Measurements from ENCODE around the gene DCC. TPM values are rescaled to one million over a fixed set of nuclear protein-coding genes. Genes with fewer than 3 reads are reported as not detected.

Gene DCC
- total RNA-seq, 1 experiment from 2014 or later = not detected

DNA sequence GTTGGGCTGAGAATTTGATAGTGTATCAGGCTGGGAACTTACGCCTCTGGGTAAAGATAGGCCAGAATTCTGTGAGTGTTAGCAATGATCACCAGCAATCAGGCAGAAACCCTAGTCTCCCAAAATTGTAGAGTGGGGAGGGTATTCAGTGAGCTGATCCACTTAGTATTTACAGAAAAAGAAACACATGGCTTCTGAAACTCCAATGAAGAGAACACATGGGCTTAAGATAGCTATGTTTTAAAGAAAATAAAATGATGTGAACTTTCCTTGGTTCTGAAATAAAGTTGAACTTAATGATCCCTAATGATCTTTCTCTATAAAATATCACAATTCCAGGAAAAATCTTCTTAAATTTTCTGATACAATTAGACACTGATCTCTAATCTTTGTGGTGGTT is 472.8 kb downstream of the DCC start:
- no peak for DNase-seq (ENCODE audit: low read depth)

DNA sequence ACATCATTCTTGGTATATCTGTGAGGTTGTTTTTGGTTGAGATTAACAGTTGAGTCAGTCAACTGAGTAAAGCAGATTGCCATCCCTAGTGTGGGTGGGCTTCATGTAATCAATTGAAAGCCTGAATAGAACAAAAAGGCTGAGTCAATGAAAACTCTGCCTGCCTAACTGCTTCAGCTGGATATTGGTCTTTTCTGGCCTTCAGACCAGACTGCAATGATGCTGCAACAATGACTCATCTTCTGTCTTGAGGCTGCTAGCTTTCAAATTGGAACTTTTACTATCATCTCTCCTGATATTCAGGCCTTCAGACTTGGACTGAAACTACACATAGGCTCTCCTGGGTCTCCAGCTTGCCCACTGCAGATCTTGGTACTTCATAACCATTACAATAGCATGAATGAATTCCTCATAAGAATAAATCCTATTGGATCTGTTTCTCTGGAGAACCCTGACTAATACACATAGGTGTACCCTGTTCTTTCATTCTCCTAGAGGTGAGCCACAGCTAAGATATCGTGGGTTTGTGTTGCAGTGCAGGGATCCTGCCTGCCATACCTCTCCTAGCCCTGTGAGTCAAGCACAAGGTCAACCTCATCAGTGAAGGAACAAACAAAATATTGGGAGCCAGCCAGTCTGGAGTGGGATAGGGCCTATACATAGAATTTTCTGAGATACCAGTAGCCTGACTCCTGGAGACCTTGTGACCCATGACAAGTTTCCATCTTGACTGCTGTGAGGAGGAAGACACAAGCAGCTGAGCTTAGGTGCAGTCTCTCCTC is 473.8 kb downstream of the DCC start:
- no peak for DNase-seq (ENCODE audit: low read depth)

DNA sequence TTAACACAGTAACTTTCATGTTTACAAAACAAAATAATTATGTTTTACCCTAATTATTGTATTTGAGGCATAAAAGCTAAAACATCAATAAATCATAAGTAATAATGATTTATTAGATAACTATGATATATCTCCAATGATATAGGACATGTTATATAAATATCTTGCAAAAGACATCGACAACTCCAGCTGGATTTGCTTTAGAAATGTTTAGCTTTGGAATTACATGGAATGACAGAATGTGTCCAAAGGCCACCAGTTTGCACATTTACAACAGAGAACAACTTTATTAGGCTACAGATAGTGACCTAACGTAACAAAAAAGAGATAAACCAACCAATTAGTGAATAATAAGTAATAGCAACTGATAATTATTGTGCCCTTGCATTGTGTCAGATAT is 475.7 kb downstream of the DCC start:
- DNase-seq (ENCODE audit: low read depth) = no peak

- no peak for DNase-seq (ENCODE audit: low read depth)
Observed at GRCh38 chr18:52816121-52816520, 476.1 kb downstream of the DCC start.

GRCh38 chr18:52822160-52822559 is 482.2 kb downstream of the DCC start:
- no peak for DNase-seq (ENCODE audit: low read depth)

DNA sequence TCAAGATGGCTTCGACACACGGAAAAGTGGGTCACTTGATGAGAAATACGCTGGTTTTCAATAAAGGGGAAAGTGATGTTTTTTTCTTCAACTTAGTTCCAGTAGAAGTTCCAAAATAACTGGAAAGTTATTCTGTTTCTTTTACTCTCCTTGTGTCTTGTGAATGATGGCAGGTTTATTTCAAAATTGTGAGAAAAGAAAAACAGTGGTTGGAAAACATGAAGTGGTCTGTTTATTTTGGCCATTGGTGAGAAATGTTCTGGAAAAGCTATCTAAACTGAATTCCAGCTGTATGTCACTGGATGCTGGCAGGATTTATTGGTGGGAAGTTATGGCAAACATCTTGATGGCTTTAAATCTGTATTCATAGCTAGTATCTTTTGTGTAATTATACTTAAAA is 484.1 kb downstream of the DCC start:
- DNase-seq (ENCODE audit: low read depth) = no peak

DNA sequence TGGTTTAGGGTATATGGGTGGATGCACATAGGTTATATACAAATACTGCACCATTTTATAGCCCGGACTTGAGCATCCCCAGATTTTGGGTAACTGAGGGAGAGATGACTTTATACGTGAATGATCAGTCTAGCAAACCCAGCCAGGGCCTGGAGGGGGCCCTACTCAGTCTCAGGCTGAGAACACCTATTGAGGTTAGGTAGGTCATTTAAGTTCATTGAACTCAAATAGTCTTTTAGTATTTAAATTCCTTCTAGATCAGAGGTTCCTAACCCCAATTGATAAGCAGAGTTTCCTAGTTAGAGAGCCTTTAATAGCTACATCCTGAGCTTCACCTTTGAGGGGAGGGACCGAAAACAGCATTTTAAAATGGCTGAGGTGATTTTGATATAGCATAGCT is 487.0 kb downstream of the DCC start:
- DNase-seq (ENCODE audit: low read depth) = no peak

- no peak for DNase-seq (ENCODE audit: low read depth)
Observed at GRCh38 chr18:52829320-52829719, 489.3 kb downstream of the DCC start.

DNA sequence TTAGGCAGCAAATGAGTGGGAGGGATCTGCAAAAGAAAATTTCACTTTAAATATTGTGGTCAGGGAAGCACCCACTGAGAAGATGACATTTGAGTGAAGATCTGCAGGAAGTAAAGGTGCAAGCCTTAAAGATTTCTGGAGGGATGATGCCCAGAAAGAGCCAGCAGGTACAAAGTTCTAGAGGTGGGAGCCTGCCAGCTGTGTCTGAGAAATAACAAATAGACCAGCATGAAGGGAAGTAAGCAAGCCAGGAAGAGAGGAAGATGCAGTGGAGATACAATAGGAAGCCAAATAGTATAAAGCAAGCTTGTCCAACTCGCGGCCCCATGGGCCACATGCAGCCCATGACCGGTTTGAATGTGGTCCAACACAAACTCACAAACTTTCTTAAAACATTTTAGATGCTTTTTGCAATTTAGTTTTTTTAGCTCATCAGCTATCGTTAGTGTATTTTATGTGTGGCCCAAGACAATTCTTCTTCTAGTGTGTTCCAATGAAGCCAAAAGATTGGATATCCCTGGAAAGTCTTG is 489.9 kb downstream of the DCC start:
- no peak for DNase-seq (ENCODE audit: low read depth)

DNA sequence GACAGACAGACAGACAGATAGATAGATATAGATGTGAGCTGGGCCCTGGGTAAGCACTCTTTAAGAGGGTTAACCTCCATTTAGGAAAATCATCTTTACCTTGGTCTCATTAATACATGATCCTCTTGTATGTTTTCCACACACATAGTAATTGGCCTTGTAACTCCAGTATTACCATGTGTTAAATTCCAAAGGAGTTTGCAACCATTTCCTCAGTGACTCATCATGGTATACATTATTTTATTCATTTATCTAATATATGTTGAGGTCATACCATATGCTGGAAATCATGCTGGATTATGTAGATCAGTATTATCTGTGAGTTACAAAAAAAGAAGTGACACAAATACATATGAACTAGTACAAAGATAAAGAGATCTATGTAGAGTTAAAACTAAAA is 504.3 kb downstream of the DCC start:
- DNase-seq (ENCODE audit: low read depth) = no peak

GRCh38 chr18:52845036-52845435 is 505.0 kb downstream of the DCC start:
- DNase-seq (ENCODE audit: low read depth) = no peak

DNA sequence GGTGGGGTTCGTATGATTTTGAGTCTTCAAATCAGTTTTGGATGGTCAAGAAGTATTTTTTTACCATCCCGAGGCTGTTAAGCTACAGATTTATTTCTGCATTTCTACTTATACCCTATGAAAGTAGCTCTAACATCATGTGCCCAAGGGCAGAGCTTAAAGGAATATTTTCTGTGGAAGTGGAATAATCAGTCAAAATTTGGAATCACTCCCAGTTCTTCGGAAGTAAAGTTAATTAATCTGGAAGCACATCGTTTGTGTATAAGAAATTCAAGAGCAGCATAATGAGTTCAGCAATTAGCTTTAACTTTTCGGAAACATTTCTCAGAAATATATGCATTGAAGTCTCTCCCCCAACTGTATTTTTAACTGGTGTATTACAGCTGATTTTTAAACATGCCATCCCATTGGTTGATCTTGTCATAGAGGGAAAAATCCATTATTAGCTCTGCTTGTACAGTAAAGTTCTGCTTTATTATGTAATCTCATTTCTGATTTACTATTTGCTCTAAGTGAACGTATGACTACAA is 510.1 kb downstream of the DCC start:
- no peak for DNase-seq (ENCODE audit: low read depth)

- DNase-seq (ENCODE audit: low read depth) = no peak
Observed at GRCh38 chr18:52861558-52861957, 521.6 kb downstream of the DCC start.

DNA sequence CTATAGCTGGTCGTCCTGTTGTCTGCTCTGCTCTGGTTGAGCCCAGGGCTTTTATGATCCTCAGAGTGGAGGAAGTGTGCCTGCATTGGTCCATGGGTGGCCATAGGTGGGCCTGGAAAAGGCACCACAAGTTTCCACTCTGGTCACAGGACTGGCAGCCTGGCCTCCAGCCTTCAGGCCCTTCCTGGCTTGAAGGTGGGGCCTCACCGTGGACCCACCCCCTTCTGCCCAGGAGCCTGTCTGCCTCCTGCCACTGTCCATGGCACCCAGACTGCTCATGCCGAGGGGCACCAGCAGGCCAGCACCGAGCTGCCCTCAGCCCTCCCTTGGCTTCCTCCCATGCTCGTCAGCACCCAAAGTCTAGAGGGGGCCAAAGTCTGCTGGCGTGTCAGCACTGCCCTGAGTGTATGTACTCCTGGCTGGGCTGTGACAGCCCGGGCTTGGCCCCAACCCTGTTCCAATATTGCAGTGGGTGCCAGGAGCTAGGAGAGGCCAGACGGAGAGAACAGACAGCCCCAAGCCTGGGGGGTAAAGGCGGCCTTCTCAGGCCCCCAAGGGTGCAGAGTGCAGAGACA is 529.4 kb downstream of the DCC start:
- DNase-seq (ENCODE audit: low read depth) = no peak

DNA sequence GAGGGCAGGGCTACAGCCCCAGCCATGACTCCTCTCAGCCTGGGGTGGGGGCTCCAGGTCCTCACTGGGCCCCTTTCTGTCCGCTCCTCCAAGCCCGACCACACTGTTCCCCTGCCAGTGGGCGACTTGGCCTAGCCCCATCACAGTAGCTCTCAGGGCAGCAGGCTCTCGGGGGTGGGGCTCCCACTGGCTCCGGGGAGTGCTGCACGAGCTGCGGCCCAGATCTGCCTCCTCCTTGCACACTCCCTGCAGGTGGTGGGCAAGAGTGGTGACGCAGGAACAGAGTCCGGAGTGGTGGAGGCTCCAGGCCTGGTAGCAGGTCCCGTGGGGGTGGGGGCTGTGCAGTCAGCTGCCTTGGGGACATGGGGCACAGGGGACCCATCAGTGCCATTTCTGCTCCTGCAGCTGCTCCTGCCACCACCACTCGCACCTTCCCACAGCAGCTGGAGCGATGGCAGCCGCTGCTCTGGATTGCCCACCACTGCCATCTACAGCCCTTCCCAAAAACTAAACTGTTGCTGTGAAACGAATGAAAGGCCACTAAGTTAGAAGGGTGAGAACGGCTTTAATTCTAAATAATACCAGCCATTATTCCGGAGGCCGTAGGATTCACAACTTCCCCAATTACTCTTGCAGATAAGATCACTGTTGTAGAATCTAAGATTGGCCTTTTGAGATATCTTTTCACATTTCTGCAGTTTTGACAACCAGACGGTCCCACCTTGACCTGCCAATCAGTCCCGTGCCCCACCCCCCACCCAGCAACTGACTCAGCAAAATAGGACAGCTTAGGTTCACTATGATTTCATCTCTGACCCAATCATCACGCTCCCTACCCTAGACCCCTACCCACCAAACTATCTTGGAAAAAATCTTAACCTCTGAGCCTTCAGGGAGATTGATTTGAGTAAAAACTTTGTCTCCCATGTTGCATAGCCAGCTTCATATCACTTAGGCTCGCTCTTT is 530.2 kb downstream of the DCC start:
- no peak for DNase-seq (ENCODE audit: low read depth)

DNA sequence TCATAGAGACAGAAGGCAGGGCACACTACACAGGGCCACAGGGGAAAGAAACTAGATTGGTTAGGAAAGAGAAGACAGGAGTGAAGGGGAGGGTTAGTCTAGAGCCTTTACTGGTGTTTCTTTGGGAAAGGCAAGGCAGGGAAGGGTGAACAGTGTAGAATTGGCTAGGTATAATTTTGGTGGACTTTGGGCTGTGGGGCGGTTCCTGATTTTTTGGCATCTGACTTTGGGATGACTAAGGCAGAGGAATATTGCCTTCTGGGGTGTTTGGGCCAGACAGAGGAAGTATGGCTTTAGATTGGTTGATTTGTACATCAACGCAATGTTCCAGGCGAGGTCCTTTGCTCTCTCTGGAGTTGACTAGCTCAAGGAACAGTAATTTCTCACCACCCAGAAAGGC is 534.8 kb downstream of the DCC start:
- DNase-seq (ENCODE audit: low read depth) = no peak

DNA sequence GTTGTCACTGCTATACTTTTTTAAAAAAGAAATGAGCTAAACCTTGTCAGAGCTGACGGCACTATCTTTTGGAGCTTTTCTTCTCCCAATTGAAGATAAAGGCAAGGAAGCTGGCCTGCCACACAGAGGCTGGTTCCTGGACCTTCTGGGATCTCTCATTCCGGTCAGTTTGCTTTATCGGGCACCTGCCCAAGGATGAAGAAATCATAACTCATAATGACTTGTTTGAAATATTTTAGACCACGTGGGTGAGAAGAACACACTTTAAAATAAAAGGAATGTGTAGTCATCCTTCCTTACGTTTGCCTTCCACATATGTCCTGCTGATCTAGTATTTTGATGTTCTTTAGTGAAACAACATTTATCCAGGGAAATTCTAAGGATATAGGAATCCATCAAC is 535.7 kb downstream of the DCC start:
- no peak for DNase-seq (ENCODE audit: low read depth)

DNA sequence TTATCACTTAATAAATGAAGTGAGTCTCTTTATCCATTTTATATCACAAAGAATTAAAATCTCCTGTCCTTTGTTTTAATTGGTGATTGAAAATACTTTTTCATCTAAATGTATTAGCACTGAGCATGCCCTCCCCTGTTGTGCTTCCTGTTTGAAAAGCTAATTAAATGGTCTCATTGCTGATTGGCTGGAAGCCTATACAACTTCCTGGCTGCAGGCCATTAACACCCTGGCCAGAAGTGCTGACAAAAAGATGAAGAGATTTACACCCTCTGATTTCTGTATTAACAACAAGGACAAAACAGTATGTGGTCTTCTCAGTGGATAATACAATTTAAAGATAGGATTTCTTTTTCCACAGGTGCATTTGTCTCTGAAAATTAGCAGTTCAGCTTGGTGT is 548.0 kb downstream of the DCC start:
- no peak for DNase-seq (ENCODE audit: low read depth)

- no peak for DNase-seq (ENCODE audit: low read depth)
Observed at GRCh38 chr18:52894801-52895200, 554.8 kb downstream of the DCC start.

GRCh38 chr18:52897611-52898484 is 557.9 kb downstream of the DCC start:
- DNase-seq (ENCODE audit: low read depth) = no peak

DNA sequence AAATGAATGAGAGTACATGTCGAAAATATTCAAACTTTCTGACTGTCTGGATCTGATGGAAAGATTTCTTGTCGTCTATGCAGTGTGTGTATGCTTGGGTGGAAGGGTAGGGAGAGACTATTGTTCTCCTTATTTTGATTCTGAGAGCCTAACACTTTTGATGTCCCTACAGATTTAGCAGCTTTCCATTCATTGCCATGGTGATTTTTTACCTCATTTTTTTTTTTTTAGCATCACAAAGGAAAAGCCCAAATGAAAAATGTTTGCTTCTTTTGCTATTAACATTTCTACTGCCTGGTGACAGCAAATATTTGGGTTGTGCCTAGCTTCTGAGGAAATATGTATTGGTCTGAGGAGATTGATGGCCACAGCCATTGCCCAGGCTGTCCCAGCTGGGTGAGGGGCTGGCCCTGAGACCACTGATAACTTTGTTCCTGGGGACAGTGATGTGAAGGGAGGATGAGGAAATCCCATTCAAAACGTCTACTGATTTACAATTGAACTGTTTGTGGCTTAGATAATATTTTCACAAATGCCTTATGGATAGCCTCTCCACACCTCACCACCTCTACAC is 558.6 kb downstream of the DCC start:
- no peak for DNase-seq (ENCODE audit: low read depth)
